ENCODE results near the gene ONECUT3. TPM values are rescaled to one million over a fixed set of nuclear protein-coding genes. Genes with fewer than 3 reads are reported as not detected.

Gene ONECUT3
- total and polyA plus RNA-seq, 9 of the 15 experiments (the other 6 are each of a cell fraction or from before 2014, with no cell fraction given), result not detected

GRCh38 chr19:1757468-1758230 lies 4.3 kb downstream of the ONECUT3 start:
- intact Hi-C loops (cut with micrococcal nuclease) (no loop called here), in situ Hi-C loops (cut with MboI) (no loop called here)
- POLR2A ChIA-PET, result no interaction called here
- Histone ChIP-seq H3K9me1 (ENCODE audit: control insufficient read depth, insufficient read depth, low read length) (no peaks in the 10 kb centered on the region), H2AFZ (ENCODE audit: low read depth, low read length) (no peak overlapping the region), H3K9me3 (replicated peaks; ENCODE audit: control insufficient read depth, insufficient read depth, low read depth, low read length) (no peaks in the 10 kb centered on the region), H3K4me2 (ENCODE audit: insufficient read depth, low read length) (no peak overlapping the region), H3K9ac (ENCODE audit: insufficient read depth in 1 of 2, low read depth in 2 of 2, low read length in 2 of 2) (peak overlapping the region in 1 of 2 experiments; percentile 58; a peak in 1 of 4 replicates), H3K4me3 (no peak overlapping the region), H3K36me3 (ENCODE audit: control insufficient read depth, insufficient read depth, low read length) (no peaks in the 10 kb centered on the region), H4K20me1 (replicated peaks; ENCODE audit: control insufficient read depth, insufficient read depth, low read length) (no peaks in the 10 kb centered on the region; the same call in none of the 2 replicates), H3K27ac (ENCODE audit: extremely low read depth, low read depth, low read length) (no peak overlapping the region), H3K4me1 (replicated peaks in 1 of 2; ENCODE audit: control insufficient read depth in 2 of 2, insufficient read depth in 2 of 2, low read length in 2 of 2) (peaks cover 0 to 73% of the 10 kb centered on the region in 2 experiments; a peak in 2 of 5 replicates), H3K79me2 (ENCODE audit: control insufficient read depth, insufficient read depth, low read length) (no peaks in the 10 kb centered on the region), H3K27me3 (ENCODE audit: control insufficient read depth in 2 of 2, insufficient read depth in 2 of 2, low read length in 2 of 2) (peaks cover 34 to 68% of the 10 kb centered on the region in 2 experiments; a peak in 4 of 5 replicates)
- DNase-seq (ENCODE audit: extremely low read depth in 1 of 4, low spot score in 3 of 4) (peak in 1 of 4 experiments; percentile 45), FAIRE-seq (no peak), ATAC-seq (no peak)
- BruUV-seq (replicated peaks), result no TSS peak
- WGBS (ENCODE audit: insufficient coverage, low coverage, missing lambda C conversion rate), result 2% methylated on average over 51 of the region's 86 CpGs
- CTCF ChIA-PET (ENCODE audit: low intra/inter-chr PET ratio), result no interaction called here
- TF ChIP-seq POU5F1 (IDR thresholded peaks at IDR 0.05; ENCODE audit: borderline replicate concordance, low read depth, low read length, partially characterized antibody), result no peak
- TF ChIP-seq RBFOX2 (IDR thresholded peaks at IDR 0.05; ENCODE audit: low read depth, low read length), result 0 out of 2 replicates have a peak, but pooled peaks have one; percentile 20
- TF ChIP-seq EGR1 (conservative IDR thresholded peaks at IDR 0.05), result peak; percentile 66
- peak; percentile 56 for TF ChIP-seq PCBP1 (IDR thresholded peaks at IDR 0.05; ENCODE audit: low read depth, low read length, poor library complexity, severe bottlenecking)
- TF ChIP-seq ZNF512 (tag; IDR thresholded peaks at IDR 0.05), result 0 out of 2 replicates have a peak, but pooled peaks have one; percentile 61
- TF ChIP-seq ZNF75A (CRISPR knock-in tag; IDR thresholded peaks at IDR 0.05), result no peak
- no peak for TF ChIP-seq ZNF12 (CRISPR knock-in tag; IDR thresholded peaks at IDR 0.05)
- TF ChIP-seq ZSCAN29 (IDR thresholded peaks at IDR 0.05), result peak; percentile 65; the same call in 1 of the 2 replicates
